Neural crest cell (in vitro differentiated cells): Measurements from ENCODE around the gene FOXR2. TPM values are rescaled to one million over a fixed set of nuclear protein-coding genes. Genes with fewer than 3 reads are reported as not detected.

Experiments
- DNase-seq: peaks from one replicate; pipeline ENCODE4 v3.0.0; 2021; ENCODE audit warnings: low read depth, mixed read lengths, low spot score
- H3K27ac Mint-ChIP-seq: one replicate; pipeline ENCODE4 v1.8.0; 2021; ENCODE audit warnings: mild to moderate bottlenecking, mixed read lengths; ENCODE audit not compliant: unreplicated experiment
- H3K27me3 Mint-ChIP-seq: 2 replicates; pipeline ENCODE4 v1.8.0; 2021; ENCODE audit warnings: low read depth, mild to moderate bottlenecking, mixed read lengths
- H3K36me3 Mint-ChIP-seq: 2 replicates; pipeline ENCODE4 v1.8.0; 2021; ENCODE audit warnings: low read depth, mild to moderate bottlenecking, mixed read lengths
- H3K4me1 Mint-ChIP-seq: 2 replicates; pipeline ENCODE4 v1.8.0; 2021; ENCODE audit warnings: mixed read lengths
- H3K4me3 Mint-ChIP-seq: one replicate; pipeline ENCODE4 v1.8.0; 2021; ENCODE audit warnings: mild to moderate bottlenecking, mixed read lengths
- H3K9me3 Mint-ChIP-seq: 2 replicates; pipeline ENCODE4 v1.8.0; 2021; ENCODE audit warnings: mixed read lengths
- long read RNA-seq: library from polyadenylated mRNA; unstranded; transcript quantifications from one replicate; pipeline ENCODE4 v2.0.0, GENCODE V29; 2020
- total RNA-seq: library from RNA; stranded (reverse); gene quantifications from 2 replicates; pipeline ENCODE4 v1.2.1, GENCODE V29; 2021
- TF ChIP-seq, protein P1 (sequence below): fragments of 200-600 bp; sonication (generic); conservative IDR thresholded peaks from 2 replicates; pipeline ENCODE4 v1.5.0; 2021; ENCODE audit warnings: antibody characterized with exemption, mild to moderate bottlenecking

FOXR2 gene, protein sequence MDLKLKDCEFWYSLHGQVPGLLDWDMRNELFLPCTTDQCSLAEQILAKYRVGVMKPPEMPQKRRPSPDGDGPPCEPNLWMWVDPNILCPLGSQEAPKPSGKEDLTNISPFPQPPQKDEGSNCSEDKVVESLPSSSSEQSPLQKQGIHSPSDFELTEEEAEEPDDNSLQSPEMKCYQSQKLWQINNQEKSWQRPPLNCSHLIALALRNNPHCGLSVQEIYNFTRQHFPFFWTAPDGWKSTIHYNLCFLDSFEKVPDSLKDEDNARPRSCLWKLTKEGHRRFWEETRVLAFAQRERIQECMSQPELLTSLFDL
- not detected in 2 replicates for total RNA-seq
- long read RNA-seq, result 0 reads

DNA sequence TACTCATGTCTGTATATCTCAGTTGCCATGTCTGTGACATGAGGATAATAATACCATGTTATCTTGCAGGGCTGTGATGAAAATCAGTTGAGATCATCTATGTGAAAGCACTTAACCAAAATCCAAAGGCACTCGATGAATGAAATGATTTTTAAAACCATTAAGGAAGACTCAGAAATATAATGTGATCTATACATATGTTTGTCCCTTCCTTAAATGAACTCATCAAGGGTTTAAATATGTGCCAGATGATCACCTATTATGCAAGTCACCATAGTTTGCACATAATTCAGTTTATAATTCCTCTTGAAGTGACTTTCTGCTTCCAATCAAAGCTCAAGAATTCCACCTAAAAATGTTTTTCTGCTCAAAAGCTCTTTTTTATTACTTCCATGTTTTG lies at the start of gene FOXR2:
Gene FOXR2 (plus strand): TSS at position 301 of the 400 bp plus-strand sequence. CDS start 312 bp downstream, outside the sequence.
- Mint-ChIP-seq H3K36me3 (no peaks in the 10 kb centered on the region), H3K4me1 (no peaks in the 10 kb centered on the region), H3K27ac (no peak within 1 kb of the TSS), H3K4me3 (no peak within 1 kb of the TSS), H3K9me3 (peaks cover 17% of the 10 kb centered on the region), H3K27me3 (no peaks in the 10 kb centered on the region)
- TF ChIP-seq, protein P1, sequence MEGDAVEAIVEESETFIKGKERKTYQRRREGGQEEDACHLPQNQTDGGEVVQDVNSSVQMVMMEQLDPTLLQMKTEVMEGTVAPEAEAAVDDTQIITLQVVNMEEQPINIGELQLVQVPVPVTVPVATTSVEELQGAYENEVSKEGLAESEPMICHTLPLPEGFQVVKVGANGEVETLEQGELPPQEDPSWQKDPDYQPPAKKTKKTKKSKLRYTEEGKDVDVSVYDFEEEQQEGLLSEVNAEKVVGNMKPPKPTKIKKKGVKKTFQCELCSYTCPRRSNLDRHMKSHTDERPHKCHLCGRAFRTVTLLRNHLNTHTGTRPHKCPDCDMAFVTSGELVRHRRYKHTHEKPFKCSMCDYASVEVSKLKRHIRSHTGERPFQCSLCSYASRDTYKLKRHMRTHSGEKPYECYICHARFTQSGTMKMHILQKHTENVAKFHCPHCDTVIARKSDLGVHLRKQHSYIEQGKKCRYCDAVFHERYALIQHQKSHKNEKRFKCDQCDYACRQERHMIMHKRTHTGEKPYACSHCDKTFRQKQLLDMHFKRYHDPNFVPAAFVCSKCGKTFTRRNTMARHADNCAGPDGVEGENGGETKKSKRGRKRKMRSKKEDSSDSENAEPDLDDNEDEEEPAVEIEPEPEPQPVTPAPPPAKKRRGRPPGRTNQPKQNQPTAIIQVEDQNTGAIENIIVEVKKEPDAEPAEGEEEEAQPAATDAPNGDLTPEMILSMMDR, result no peak
- no peak for DNase-seq

GRCh38 chrX:55579115-55579514 lies 44.1 kb upstream of the FOXR2 start:
- no peaks in the 10 kb centered on the region for H3K36me3 Mint-ChIP-seq
- TF ChIP-seq, protein P1, result no peak
- H3K4me3 Mint-ChIP-seq, result no peak overlapping the region
- no peaks in the 10 kb centered on the region for H3K4me1 Mint-ChIP-seq
- DNase-seq, result no peak
- H3K27me3 Mint-ChIP-seq, result no peaks in the 10 kb centered on the region
- peaks cover 14% of the 10 kb centered on the region for H3K9me3 Mint-ChIP-seq
- H3K27ac Mint-ChIP-seq, result no peak overlapping the region

- TF ChIP-seq, protein P1, result no peak
- Mint-ChIP-seq H3K27me3 (no peaks in the 10 kb centered on the region), H3K9me3 (peaks cover 21% of the 10 kb centered on the region), H3K4me3 (no peak overlapping the region), H3K4me1 (no peaks in the 10 kb centered on the region), H3K27ac (no peak overlapping the region), H3K36me3 (no peaks in the 10 kb centered on the region)
- DNase-seq, result no peak
Observed at GRCh38 chrX:55582447-55582846, 40.8 kb upstream of the FOXR2 start.

DNA sequence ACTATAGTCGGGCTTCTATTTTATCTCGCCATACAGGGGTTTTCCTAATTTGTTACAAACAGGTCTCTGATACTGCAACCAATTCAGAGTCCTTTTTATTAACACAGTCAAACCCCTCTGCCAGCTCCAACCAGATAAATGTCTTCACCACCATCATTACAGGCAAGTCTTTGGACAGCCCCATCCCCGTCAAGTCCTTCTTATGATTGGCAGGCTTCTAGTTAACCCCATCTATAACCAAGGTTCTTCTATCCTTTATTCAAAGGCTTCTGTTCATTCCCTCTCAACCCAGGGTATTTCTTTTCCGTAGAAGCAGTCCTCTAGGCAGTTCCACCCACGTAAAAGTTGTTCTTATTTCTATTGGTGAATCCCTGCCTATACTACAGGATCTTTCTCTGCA lies 29.9 kb upstream of the FOXR2 start:
- no peak overlapping the region for H3K27ac Mint-ChIP-seq
- H3K9me3 Mint-ChIP-seq, result peaks cover 13% of the 10 kb centered on the region
- no peak for DNase-seq
- no peaks in the 10 kb centered on the region for H3K36me3 Mint-ChIP-seq
- H3K4me1 Mint-ChIP-seq, result no peaks in the 10 kb centered on the region
- H3K27me3 Mint-ChIP-seq, result no peaks in the 10 kb centered on the region
- TF ChIP-seq, protein P1, result no peak
- H3K4me3 Mint-ChIP-seq, result no peak overlapping the region

DNA sequence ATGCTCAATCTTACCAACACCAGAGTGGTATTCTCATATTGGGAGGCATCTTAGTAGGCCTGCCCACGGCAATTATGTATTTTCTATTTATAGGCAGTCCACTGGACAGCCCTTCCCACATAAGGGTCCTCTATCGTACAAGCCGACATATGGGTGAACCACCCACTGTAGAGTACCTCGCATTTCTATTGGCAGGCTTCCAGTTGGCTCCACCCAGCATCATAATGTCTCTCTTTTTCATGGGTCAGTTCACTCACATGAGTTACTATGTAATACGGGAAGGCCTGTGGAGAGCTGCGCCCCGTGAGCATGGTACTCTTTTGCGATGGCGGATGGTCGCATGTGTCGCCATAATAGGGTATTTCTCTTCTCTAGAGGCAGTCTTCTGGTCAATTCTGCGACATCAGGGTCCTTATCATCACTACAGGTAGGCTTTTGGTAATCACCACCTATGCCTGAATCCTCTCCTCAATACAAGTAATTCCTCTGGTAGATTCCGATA lies 29.4 kb upstream of the FOXR2 start:
- Mint-ChIP-seq H3K4me3 (no peak overlapping the region), H3K27me3 (no peaks in the 10 kb centered on the region), H3K9me3 (peaks cover 9% of the 10 kb centered on the region), H3K36me3 (no peaks in the 10 kb centered on the region), H3K27ac (no peak overlapping the region), H3K4me1 (no peaks in the 10 kb centered on the region)
- TF ChIP-seq, protein P1, result no peak
- DNase-seq, result no peak
